IgD-negative memory B cell (primary cell): ENCODE data around the gene B3GNT3. TPM values are rescaled to one million over a fixed set of nuclear protein-coding genes. Genes with fewer than 3 reads are reported as not detected.
"Not testable (repeated sequence)": the region's sequence is repeated elsewhere in the genome, so short reads cannot be mapped to it uniquely, and the experiment has no call there.

Experiments used
- H3K27ac Mint-ChIP-seq, 3 donors: one replicate each; pipeline ENCODE4 v1.8.0; 2020 to 2022; ENCODE audit warnings: mild to moderate bottlenecking in 3 of 3, mixed read lengths in 3 of 3, moderate library complexity in 1 of 3
- H3K27me3 Mint-ChIP-seq: one replicate; pipeline ENCODE4 v1.8.0; 2021; ENCODE audit warnings: mixed read lengths
- H3K36me3 Mint-ChIP-seq: one replicate; pipeline ENCODE4 v1.8.0; 2020; ENCODE audit warnings: mild to moderate bottlenecking, mixed read lengths
- H3K4me1 Mint-ChIP-seq, 3 donors: one replicate each; pipeline ENCODE4 v1.8.0; 2020 to 2022; ENCODE audit warnings: mixed read lengths in 3 of 3, mild to moderate bottlenecking in 1 of 3
- H3K4me3 Mint-ChIP-seq, 4 donors: one replicate each; pipeline ENCODE4 v1.8.0; 2020 to 2022; ENCODE audit warnings: mild to moderate bottlenecking in 4 of 4, mixed read lengths in 4 of 4, moderate library complexity in 3 of 4
- H3K9me3 Mint-ChIP-seq, 3 donors: one replicate each; pipeline ENCODE4 v1.8.0; 2020 to 2021; ENCODE audit warnings: mixed read lengths in 3 of 3, mild to moderate bottlenecking in 1 of 3
- polyA plus RNA-seq: library from polyadenylated mRNA; unstranded; fragments of 300-500 nt; fragmentation: Illumina TruSeq; gene quantifications from one replicate; pipeline ENCODE4 v1.2.3, GENCODE V29; 2021

The B3GNT3 gene
- polyA plus RNA-seq, 1 donor from 2014 or later, result not detected

DNA sequence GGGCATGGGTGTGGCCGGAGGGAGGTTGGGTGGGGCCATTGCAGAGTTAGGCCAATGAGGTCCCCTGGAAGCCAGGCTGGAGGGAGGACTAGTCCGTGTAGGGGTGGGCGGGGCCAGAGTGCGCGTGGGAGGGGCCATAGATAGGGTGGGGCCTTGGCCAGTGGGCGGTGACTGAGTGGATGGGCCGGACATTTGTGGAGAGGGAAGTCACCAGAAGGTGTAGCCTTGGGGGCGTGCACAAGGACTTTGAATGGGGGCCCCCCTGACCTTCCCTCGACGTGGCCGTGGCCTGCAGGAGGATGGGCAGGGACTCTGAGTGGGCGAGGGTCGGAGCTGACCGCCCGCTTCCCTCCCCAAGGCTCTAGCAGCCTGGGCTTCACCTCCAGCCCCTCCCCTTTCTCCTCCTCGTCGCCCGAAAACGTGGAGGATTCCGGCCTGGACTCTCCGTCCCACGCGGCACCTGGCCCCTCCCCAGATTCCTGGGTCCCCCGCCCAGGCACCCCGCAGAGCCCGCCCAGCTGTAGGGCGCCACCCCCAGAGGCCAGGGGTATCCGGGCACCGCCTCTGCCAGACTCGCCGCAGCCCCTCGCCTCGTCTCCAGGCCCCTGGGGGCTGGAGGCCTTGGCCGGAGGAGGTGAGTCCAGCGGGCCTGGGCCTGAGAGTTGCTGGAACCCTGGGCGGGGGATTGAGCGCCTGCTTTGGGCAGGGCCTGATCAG is 16.5 kb upstream of the B3GNT3 start:
- no peaks in the 10 kb centered on the region for H3K9me3 Mint-ChIP-seq
- H3K36me3 Mint-ChIP-seq, result peaks cover 6% of the 10 kb centered on the region
- no peaks in the 10 kb centered on the region for H3K27me3 Mint-ChIP-seq
- peak overlapping the region; percentile 46 to 91 (median 65) for H3K27ac Mint-ChIP-seq
- H3K4me3 Mint-ChIP-seq, result peak overlapping the region in 1 of 4 donors; percentile 73
- H3K4me1 Mint-ChIP-seq, result peaks cover 14 to 20% (median 17%) of the 10 kb centered on the region in 3 donors

DNA sequence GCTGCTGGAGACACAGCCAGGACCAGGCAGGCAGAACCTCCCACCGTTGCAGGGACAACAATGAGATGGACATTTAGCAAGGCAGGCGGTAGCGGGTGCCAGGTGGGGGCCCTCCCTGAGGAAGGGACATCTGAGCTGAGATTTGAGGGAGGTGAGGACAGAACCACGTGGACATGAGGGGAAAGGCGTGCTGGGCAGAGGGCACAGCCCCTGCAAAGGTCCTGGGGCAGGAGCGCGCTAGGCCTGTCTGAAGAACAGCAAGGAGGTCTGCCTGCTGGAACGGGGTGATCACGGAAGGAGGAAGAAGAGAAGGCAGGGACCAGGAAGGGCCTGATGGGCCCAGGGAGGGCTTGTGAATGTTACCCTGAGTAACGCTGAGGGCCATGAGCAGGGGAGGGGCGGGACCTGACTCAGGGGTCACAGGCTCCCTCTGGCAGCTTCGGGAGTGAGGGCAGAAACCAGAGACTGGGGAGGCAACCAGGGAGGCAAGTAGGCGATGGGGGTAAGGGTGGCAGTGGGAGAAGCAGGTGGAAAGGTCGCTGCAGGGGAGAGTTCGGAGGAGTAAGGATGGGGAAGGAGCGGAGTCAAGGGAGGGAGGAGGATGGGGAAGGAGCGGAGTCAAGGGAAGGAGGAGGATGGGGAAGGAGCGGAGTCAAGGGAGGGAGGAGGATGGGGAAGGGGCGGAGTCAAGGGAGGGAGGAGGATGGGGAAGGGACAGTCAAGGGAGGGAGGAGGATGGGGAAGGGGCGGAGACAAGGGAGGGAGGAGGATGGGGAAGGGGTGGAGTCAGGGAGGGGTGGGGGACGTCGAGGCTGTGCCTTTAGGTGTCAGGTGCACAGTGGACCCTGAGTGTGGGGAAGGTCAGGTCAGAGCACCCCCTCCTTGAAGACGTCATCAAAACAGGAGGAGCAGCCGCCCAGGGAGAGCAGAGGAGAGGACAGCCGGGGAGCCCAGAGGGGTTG is 15.7 kb upstream of the B3GNT3 start:
- Mint-ChIP-seq H3K4me1 (peaks cover 15 to 21% (median 18%) of the 10 kb centered on the region in 3 donors), H3K27me3 (no peaks in the 10 kb centered on the region), H3K4me3 (no peak overlapping the region), H3K27ac (peak overlapping the region in 2 of 3 donors; percentile 65 to 91), H3K36me3 (peaks cover 6% of the 10 kb centered on the region), H3K9me3 (no peaks in the 10 kb centered on the region)

DNA sequence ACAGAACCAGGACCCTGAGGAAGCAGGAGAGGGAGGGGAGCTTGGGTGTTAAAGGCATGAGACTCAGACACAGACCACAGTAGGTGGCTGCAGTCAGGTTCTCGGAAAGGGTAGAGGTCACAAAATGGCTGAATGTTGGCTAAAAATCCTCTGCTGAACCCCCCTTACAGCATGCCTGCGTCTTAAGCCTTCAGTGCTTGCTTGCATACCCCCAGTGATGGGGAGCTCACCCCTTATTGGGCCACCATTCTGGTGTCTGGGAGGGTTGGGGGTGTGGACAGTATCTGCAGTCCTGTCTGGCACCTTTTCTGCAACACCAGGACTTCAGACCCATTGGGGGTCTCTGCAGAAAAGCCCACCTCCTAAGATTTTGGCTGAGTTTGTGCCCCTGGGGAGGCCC is 14.2 kb upstream of the B3GNT3 start:
- Mint-ChIP-seq H3K4me1 (peaks cover 15 to 19% (median 16%) of the 10 kb centered on the region in 3 donors), H3K27ac (peak overlapping the region in 1 of 3 donors; percentile 85)

DNA sequence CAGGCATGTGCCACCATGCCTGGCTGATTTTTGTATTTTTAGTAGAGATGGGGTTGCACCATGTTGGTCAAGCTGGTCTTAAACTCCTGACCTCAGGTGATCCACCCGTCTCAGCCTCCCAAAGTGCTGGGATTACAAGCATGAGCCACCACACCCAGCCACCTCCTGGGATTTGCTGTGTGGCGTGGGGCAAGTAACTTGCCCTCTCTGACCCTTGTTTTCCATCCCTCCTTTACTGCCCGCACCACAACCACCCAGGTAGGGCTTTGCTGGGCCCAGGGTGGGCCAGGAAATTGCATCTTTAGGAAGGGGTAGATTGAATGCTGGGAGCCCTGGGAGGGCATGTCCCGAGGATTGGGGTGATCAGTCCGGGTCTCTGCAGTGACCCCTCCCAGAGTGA is 11.2 kb upstream of the B3GNT3 start:
- not testable (repeated sequence) for H3K4me1 Mint-ChIP-seq, H3K9me3 Mint-ChIP-seq, H3K27ac Mint-ChIP-seq, H3K36me3 Mint-ChIP-seq, H3K27me3 Mint-ChIP-seq, H3K4me3 Mint-ChIP-seq

More for the DNA sequence above, 14.2 kb upstream of the B3GNT3 start:
- no peak overlapping the region for H3K4me3 Mint-ChIP-seq
- H3K36me3 Mint-ChIP-seq, result peaks cover 6% of the 10 kb centered on the region
- no peaks in the 10 kb centered on the region for H3K9me3 Mint-ChIP-seq
- no peaks in the 10 kb centered on the region for H3K27me3 Mint-ChIP-seq

DNA sequence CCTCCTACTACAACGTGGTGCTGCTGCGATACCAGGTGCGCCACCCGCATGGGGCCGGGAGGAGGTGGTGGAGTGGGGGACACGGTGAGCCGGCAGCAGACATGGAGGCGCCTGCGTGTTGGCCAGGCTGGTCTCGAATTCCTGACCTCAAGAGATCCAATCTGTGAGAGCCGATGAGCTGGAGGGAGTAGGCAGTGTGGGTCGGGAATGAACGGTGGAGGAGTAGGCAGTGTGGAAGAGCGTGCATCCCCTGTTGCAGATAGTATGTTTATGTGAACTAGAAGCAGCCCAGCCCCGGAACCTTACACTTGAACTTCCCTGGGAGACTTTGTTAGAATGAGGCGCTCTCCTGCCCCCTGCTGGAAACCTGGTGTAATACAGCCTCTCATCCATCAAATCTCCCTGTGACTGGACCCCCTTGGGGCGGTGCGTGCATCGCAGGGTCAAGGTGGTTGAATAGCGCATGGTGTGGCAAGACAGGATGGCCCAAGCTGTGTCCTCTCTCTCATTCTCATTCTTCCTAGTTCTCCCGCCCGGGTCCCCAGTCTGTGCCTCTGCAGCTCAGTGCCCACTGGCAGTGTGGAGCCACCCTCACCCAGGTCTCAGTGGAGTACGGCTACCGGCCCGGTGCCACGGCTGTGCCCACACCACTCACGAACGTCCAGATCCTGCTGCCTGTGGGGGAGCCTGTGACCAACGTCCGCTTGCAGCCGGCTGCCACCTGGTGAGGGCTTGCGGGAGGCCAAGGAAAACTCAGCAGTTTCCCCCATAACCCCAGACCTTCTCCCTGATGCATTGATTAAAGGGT is 10.5 kb upstream of the B3GNT3 start:
- H3K27ac Mint-ChIP-seq, result peak overlapping the region in 2 of 3 donors; percentile 43 to 78
- no peaks in the 10 kb centered on the region for H3K9me3 Mint-ChIP-seq
- H3K4me1 Mint-ChIP-seq, result peaks cover 5 to 7% (median 5%) of the 10 kb centered on the region in 3 donors
- H3K4me3 Mint-ChIP-seq, result no peak overlapping the region
- no peaks in the 10 kb centered on the region for H3K27me3 Mint-ChIP-seq
- H3K36me3 Mint-ChIP-seq, result peaks cover 9% of the 10 kb centered on the region

DNA sequence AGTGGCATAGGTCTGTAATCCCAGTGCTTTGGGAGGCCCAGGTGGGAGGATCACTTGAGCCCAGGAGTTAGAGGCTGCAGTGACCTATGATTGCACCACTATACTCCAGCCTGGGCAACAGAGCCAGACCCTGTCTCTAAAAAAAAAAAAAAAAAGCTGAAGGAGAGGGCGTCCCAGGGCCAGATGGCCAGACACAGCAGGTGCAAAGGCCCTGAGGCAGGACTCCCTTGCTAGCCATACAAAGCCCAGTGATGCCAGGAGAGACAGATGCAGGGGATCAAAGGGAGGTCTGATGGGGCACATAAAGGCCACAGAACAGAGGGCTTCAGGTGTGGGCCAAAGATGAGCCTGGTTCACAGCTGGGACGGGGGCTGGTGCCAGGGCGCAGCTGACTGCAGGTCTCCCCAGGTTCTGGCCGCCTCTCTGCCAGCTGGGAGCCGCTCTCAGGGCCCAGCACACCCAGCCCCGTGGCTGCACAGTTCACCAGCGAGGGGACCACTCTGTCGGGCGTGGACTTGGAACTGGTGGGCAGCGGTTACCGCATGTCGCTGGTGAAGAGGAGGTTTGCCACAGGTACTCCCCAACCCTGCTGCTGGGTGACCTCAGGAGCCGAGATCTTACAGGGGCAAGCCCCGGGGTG is 7.5 kb upstream of the B3GNT3 start:
- Mint-ChIP-seq H3K9me3 (no peaks in the 10 kb centered on the region), H3K27ac (no peak overlapping the region), H3K4me3 (no peak overlapping the region), H3K36me3 (peaks cover 7% of the 10 kb centered on the region), H3K4me1 (peaks cover 5 to 17% (median 16%) of the 10 kb centered on the region in 3 donors), H3K27me3 (peaks cover 1% of the 10 kb centered on the region)

DNA sequence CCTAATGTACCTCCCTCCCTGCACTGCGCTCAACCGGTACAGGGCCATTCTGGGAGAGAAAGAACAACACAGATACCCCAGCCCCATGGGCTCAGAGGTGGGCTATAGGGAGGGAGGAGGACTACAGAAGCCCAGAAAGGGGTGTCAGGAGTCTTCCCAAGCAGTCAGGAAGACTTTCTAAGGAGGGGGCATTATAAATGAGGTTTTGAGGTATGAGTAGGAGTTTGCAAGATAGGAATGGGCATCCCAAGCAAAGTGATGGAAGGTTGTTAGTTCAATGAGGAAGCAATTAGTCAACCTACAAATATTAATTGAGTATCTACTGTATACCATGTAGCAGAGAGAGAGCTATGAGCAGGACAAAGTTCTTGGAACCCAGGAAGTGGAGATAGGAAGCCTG is 6.3 kb upstream of the B3GNT3 start:
- Mint-ChIP-seq H3K4me3 (no peak overlapping the region), H3K27me3 (peaks cover 2% of the 10 kb centered on the region)

DNA sequence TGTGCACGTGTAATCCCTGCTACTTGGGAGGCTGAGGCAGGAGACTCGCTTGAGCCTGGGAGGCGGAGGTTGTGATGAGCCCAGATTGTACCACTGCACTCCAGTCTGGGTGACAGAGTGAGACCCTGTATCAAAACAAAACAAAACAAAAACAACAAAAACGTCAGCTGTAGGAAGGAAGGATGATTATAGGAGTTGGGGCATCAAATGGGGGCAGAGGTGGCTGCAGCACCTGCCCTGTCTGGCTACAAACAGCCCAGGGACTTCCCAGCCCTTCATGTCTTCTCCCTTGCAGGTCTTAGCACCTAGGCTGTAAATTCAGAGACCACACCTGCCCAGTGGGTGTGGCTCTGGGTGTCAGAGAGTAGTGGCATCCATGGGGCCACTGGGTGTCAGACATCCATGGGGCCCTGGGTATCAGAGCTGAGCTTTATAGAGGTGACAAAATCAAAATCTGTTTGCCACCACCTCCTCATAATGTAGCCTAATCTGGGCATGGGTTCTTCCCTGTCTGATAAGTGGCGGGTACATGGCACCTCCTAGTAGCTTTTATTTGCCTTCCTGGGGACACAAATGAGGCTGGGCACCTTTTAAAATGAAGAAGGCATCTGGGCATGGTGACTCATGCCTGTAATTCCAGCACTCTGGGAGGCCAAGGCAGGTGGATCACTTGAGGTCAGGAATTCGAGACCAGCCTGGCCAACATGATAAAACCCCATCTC is 4.7 kb upstream of the B3GNT3 start:
- Mint-ChIP-seq H3K9me3 (no peaks in the 10 kb centered on the region), H3K27me3 (peaks cover 14% of the 10 kb centered on the region), H3K4me3 (peak overlapping the region in 1 of 4 donors; percentile 18), H3K27ac (peak overlapping the region in 2 of 3 donors; percentile 53 to 68), H3K4me1 (peaks cover 12 to 19% (median 16%) of the 10 kb centered on the region in 3 donors), H3K36me3 (peaks cover 3% of the 10 kb centered on the region)

More for the DNA sequence above, 6.3 kb upstream of the B3GNT3 start:
- Mint-ChIP-seq H3K36me3 (peaks cover 6% of the 10 kb centered on the region), H3K27ac (peak overlapping the region in 1 of 3 donors; percentile 4), H3K4me1 (peaks cover 8 to 20% (median 16%) of the 10 kb centered on the region in 3 donors), H3K9me3 (no peaks in the 10 kb centered on the region)

DNA sequence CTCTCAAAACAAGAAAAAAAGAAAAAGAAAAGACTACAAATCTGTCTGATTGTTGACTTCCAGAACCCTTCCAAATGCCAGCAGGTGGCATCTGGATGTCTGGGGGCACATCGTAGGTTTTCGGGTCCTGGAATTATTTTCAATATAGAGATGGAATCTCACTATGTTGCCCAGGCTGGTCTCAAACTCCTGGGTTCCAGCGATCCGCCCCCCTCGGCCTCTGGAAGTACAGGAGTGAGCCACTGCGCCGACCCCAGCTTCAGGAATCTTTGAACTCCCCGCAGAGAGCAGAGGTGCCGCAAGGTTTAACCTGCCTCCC is 567 bp upstream of the B3GNT3 start:
- Mint-ChIP-seq H3K4me1 (peaks cover 16 to 22% (median 17%) of the 10 kb centered on the region in 3 donors), H3K27ac (peak overlapping the region in 1 of 3 donors; percentile 31), H3K27me3 (peaks cover 20% of the 10 kb centered on the region), H3K4me3 (peak overlapping the region in 2 of 4 donors; percentile 39 to 83), H3K36me3 (no peaks in the 10 kb centered on the region), H3K9me3 (no peaks in the 10 kb centered on the region)

DNA sequence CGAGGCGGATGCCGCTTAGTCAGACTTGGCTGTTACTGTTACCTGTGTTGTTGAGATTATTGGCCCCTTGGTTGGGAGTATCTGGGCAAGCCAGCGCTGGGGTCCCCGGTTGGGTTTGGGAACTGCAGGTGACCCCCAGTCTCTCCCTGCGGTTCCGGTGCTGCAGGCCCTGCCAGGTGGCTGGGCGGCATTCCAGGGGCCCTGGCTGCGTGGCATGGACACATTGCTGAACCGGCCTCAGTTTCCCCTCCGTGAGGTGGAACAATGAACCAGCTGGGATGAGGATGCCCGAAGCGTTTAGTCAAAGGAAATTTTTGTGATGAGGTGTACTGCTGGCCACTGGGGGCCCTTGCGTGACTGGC is 538 bp downstream of the B3GNT3 start:
- H3K4me3 Mint-ChIP-seq, result peak overlapping the region in 2 of 4 donors; percentile 27 to 54
- no peak overlapping the region for H3K27ac Mint-ChIP-seq
- H3K36me3 Mint-ChIP-seq, result no peaks in the 10 kb centered on the region

DNA sequence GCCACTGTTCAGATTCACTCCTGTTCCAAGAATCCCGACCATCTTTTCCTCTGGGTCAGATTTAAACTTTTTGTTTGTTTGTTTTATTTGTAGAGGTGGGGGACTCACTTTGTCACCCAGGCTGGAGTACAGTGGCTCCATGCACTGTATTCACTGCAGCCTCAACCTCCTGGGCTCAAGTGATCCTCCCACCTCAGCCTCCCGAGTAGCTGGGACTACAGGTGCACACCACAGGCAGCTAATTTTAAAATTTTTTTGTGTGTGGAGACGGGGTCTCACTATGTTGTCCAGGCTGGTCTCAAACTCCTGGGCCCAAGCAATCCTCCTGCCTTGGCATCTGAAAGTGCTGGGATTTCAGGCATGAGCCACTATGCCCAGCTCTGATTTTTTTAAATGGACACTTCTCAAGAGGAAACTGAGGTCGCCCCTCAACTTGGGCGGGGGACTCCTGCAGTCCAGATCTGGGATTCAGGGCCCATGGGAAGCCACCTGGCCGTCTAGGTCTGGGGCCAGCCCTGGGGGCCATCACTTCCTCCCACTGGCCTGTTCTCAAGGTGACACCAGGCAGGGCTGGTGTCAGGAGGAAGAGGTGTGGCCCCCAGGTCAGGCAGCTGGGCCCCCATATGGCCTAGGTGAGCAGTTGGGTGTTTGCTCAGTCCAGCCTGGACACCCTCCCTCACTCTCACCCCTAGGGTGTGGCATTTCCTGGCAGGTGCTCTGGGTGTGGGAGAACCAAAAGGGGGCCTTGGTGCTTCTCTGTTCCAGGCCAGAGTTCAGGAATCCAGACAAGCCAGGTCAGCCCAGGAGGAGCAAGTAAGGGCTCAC is 1.3 kb downstream of the B3GNT3 start:
- Mint-ChIP-seq H3K27me3 (peaks cover 22% of the 10 kb centered on the region), H3K27ac (peak overlapping the region in 1 of 3 donors; percentile 62), H3K36me3 (no peaks in the 10 kb centered on the region), H3K9me3 (no peaks in the 10 kb centered on the region), H3K4me3 (peak overlapping the region in 2 of 4 donors; percentile 27 to 39), H3K4me1 (peaks cover 9 to 17% (median 15%) of the 10 kb centered on the region in 3 donors)

More for the DNA sequence above, 538 bp downstream of the B3GNT3 start:
- H3K27me3 Mint-ChIP-seq, result peaks cover 20% of the 10 kb centered on the region
- H3K9me3 Mint-ChIP-seq, result no peaks in the 10 kb centered on the region
- peaks cover 10 to 19% (median 17%) of the 10 kb centered on the region in 3 donors for H3K4me1 Mint-ChIP-seq

DNA sequence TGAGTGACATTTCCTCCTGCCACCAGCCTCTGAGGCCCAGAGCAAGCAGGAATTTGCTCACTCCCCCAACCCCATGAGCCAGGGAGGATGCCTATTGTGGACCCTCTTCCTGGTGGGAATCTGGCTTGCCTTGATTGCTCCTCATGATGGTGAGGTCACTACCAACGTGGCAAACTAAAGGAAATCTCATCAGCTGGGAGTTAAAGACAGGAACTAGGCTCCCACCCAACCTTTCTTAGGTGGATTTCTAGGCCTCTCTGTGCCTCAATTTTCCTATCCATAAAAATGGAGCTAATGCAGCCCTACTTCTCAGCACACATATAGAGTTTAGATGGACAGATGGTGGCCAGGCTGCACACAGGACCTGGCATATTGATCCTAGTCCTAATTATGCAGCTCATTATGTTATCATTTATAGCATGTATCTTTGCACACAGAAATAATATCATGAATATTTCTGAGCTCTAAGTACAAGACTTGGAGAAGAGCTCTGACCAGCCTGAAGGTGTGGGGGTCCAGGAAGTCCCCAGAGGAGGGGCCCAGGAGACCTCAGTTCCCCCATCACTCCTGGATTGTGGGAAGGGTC is 2.0 kb downstream of the B3GNT3 start:
- H3K36me3 Mint-ChIP-seq, result no peaks in the 10 kb centered on the region
- H3K4me1 Mint-ChIP-seq, result peaks cover 6 to 17% (median 10%) of the 10 kb centered on the region in 3 donors
- H3K27ac Mint-ChIP-seq, result no peak overlapping the region
- H3K27me3 Mint-ChIP-seq, result peaks cover 21% of the 10 kb centered on the region
- H3K4me3 Mint-ChIP-seq, result no peak overlapping the region
- no peaks in the 10 kb centered on the region for H3K9me3 Mint-ChIP-seq
